Glutamatergic neuron (in vitro differentiated cells): ENCODE measurements around the gene SDC3. TPM values are rescaled to one million over a fixed set of nuclear protein-coding genes. Genes with fewer than 3 reads are reported as not detected.

ENCODE experiments used
- DNase-seq: peaks from one replicate; pipeline ENCODE4 v3.0.0; 2022
- H3K27ac Mint-ChIP-seq: one replicate; pipeline ENCODE4 v1.8.0; 2020; ENCODE audit warnings: mild to moderate bottlenecking, mixed read lengths, inconsistent platforms; ENCODE audit not compliant: unreplicated experiment
- H3K27me3 Mint-ChIP-seq: one replicate; pipeline ENCODE4 v1.8.0; 2020; ENCODE audit warnings: mild to moderate bottlenecking, moderate library complexity, mixed read lengths, inconsistent platforms; ENCODE audit not compliant: unreplicated experiment
- H3K36me3 Mint-ChIP-seq: one replicate; pipeline ENCODE4 v1.8.0; 2020; ENCODE audit warnings: mild to moderate bottlenecking, mixed read lengths, inconsistent platforms; ENCODE audit not compliant: unreplicated experiment
- H3K4me1 Mint-ChIP-seq: one replicate; pipeline ENCODE4 v1.8.0; 2020; ENCODE audit warnings: mild to moderate bottlenecking, low read depth, mixed read lengths, inconsistent platforms; ENCODE audit not compliant: unreplicated experiment
- H3K4me3 Mint-ChIP-seq: one replicate; pipeline ENCODE4 v1.8.0; 2020; ENCODE audit warnings: mild to moderate bottlenecking, mixed read lengths, inconsistent platforms; ENCODE audit not compliant: unreplicated experiment
- H3K9me3 Mint-ChIP-seq: one replicate; pipeline ENCODE4 v1.8.0; 2020; ENCODE audit warnings: mild to moderate bottlenecking, moderate library complexity, mixed read lengths, inconsistent platforms; ENCODE audit not compliant: unreplicated experiment
- total RNA-seq: library from RNA; stranded (reverse); fragmentation: NEBNext Ultra II Directional; extraction: Animal tissue kit (Norgen Biotek cat#: 25700); gene quantifications from one replicate; pipeline ENCODE4 v1.2.1, GENCODE V29; 2021; ENCODE audit not compliant: unreplicated experiment
- TF ChIP-seq, protein P1 (sequence below): fragments of 200-600 bp; sonication (generic); IDR thresholded peaks from one replicate; pipeline ENCODE4 v1.5.0; 2021; ENCODE audit not compliant: partially characterized antibody, unreplicated experiment

The SDC3 gene
- total RNA-seq, 1 donor from 2014 or later = 41.7 TPM

DNA sequence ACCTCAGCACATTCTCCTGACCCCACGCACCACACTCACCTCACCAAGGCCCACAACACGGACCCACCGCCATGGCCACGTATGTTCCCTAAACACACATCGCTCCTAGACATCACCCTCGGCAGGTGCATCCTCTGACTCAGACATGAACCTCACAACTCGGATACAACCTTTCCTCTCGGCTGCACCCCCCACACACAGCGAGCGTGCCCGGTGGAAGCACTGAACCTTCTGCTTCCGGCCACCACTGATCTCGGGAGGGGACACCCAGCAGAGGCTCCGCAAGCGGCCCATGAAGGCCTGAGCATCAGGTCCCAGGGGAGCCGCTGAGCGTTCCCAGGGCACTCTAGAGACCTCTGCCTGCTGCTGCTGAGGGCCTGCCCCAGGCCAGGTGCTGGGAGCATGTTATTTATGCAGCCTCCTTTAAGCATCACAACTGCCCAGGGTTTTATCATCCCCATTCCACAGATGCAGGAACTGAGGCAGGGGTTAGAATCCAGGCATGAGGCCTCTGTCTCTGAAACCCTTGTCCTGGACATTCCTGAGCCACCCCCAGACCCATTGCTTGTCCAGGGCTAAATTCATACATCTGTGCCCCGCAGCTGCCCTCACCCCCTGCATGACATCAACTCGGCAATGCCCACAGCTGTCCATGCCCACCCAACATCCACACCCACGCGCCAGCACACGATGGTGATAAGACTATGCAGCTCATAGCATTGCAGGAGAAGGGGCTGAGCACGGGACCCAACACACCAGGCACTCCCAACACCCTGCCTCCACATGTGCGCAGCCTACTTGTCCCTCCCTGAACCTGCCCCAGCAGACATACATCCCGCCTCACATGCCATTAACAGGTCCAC lies 27.0 kb downstream of the SDC3 start:
- H3K9me3 Mint-ChIP-seq = peaks cover 6% of the 10 kb centered on the region
- TF ChIP-seq, protein P1, sequence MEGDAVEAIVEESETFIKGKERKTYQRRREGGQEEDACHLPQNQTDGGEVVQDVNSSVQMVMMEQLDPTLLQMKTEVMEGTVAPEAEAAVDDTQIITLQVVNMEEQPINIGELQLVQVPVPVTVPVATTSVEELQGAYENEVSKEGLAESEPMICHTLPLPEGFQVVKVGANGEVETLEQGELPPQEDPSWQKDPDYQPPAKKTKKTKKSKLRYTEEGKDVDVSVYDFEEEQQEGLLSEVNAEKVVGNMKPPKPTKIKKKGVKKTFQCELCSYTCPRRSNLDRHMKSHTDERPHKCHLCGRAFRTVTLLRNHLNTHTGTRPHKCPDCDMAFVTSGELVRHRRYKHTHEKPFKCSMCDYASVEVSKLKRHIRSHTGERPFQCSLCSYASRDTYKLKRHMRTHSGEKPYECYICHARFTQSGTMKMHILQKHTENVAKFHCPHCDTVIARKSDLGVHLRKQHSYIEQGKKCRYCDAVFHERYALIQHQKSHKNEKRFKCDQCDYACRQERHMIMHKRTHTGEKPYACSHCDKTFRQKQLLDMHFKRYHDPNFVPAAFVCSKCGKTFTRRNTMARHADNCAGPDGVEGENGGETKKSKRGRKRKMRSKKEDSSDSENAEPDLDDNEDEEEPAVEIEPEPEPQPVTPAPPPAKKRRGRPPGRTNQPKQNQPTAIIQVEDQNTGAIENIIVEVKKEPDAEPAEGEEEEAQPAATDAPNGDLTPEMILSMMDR = no peak
- DNase-seq = no peak
- no peak overlapping the region for H3K27ac Mint-ChIP-seq
- peaks cover 4% of the 10 kb centered on the region for H3K27me3 Mint-ChIP-seq
- peaks cover 22% of the 10 kb centered on the region for H3K4me1 Mint-ChIP-seq
- H3K36me3 Mint-ChIP-seq = no peaks in the 10 kb centered on the region
- H3K4me3 Mint-ChIP-seq = peak overlapping the region; percentile 49

GRCh38 chr1:30880678-30881318 lies 27.8 kb downstream of the SDC3 start:
- Mint-ChIP-seq H3K27me3 (peaks cover 2% of the 10 kb centered on the region), H3K4me3 (peak overlapping the region; percentile 49), H3K9me3 (peaks cover 7% of the 10 kb centered on the region), H3K27ac (no peak overlapping the region), H3K4me1 (peaks cover 22% of the 10 kb centered on the region), H3K36me3 (no peaks in the 10 kb centered on the region)
- no peak for DNase-seq
- TF ChIP-seq, protein P1 = no peak

DNA sequence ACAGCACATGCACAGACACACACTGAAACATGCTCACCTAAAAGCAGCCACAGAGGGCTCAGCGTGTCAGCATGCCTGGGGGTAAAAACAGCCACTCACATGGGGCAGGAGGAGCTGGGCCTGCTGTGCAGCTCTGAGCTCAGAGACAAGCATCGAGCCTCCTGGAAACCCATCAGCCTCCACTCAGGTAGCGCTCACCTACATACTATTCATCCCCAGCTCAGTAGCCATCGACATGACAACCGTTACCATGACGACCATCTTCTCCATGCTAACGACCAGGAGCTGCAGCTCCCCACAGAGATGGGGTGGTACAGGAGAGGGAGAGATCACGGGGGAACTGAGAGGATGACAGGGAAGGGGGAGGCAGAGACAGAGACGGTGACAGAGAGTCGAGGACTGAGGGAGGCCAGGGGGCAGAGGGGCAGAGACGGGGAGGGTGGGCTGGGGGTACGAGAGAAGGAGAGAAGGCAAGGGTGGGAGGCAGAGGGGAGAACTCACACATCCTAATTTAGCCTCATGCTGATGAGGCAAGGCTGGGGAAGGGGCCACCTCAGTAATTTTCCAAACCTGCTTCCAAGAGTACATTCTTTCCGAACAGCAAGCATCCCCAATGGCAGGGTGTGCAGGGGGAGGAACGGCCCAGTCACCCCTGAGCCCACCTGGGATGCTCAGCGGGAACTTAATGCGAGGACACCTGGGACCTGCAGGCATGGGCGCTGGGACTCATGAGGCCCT lies 28.4 kb downstream of the SDC3 start:
- Mint-ChIP-seq H3K9me3 (peaks cover 7% of the 10 kb centered on the region), H3K4me1 (peaks cover 22% of the 10 kb centered on the region), H3K36me3 (no peaks in the 10 kb centered on the region), H3K4me3 (no peak overlapping the region), H3K27ac (no peak overlapping the region), H3K27me3 (peaks cover 4% of the 10 kb centered on the region)
- DNase-seq = peak; percentile 40
- TF ChIP-seq, protein P1 = no peak

GRCh38 chr1:30879126-30879786 lies 29.3 kb downstream of the SDC3 start:
- no peak overlapping the region for H3K27ac Mint-ChIP-seq
- H3K4me1 Mint-ChIP-seq = peaks cover 22% of the 10 kb centered on the region
- no peaks in the 10 kb centered on the region for H3K36me3 Mint-ChIP-seq
- peaks cover 7% of the 10 kb centered on the region for H3K9me3 Mint-ChIP-seq
- H3K27me3 Mint-ChIP-seq = peaks cover 5% of the 10 kb centered on the region
- TF ChIP-seq, protein P1 = no peak
- no peak overlapping the region for H3K4me3 Mint-ChIP-seq
- DNase-seq = no peak
